GM19452 (cell line): ENCODE measurements around the gene ZEB1.
"Not testable (repeated sequence)": the region's sequence is repeated elsewhere in the genome, so short reads cannot be mapped to it uniquely, and the experiment has no call there.

Experiments used
- ATAC-seq: cut with Tn5 transposase; IDR thresholded peaks from one replicate; pipeline ENCODE4 v1.9.1; 2021; ENCODE audit not compliant: unreplicated experiment

ZEB1 gene

DNA sequence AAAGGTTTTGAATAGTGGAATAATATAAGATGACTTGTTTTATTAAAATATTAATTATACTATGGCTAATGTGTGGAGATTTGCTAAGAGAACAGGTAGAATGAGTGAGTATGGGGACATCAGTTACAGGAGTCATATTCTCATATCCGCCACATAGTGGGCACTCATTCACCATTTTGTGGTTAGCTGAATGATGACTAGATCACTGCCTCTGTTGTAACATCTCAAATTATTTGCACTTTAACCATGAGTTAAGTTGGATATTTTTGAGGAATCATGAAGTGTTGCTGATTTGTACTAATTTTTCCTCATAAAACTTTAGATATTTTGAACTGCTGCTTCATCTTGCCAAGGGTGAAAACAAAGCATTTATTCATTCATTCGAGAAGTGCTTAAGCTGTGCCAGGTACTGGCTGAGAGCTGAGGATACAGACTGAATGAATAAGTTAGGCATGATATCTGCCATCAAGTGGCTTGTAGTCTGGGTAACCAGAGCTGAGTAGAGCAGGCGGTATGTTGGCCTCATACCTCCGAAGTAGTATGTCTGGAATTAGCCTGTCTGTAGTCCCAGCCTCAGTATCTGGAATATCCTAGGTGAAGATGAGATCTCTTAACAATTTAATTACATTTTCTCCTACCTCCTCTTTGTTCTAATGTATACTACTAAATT, 100.5 kb downstream of the ZEB1 start:
- no peak for ATAC-seq

DNA sequence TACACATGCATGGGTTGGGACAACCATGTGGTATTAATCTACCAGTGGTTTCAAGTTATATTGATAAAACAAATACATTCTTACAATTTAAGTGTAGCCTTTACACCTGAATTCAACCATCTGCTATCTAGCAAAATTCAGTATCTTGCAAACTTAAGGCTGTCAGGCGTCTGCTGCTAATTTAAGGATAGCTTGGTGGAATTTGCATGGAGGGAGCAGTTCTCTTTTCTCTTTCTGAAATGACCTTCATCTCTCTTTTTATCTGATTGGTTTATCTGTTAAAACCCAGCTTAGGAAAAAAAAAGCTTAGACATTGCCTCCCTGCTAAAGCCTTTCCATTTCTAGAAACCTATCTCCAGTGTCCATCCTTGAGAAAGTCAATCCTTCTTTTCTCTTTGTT, 102.3 kb downstream of the ZEB1 start:
- no peak for ATAC-seq

DNA sequence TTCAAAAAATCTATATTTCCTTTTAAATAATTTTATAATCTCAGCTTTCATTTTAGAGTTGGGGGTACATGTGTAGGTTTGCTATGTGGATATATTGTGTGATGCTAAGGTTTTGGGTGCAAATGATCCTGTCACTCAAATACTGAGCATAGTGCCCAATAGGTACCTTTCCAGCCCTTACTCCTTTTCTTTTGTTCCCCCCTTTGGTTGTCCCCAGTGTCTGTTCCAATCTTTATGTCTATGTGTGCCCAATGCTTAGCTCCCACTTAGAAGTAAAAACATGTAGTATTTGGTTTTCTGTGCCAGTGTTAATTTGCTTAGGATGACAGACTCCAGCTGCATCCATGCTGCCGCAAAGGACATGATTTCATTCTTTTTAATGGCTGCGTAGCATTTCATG, 103.6 kb downstream of the ZEB1 start:
- ATAC-seq = no peak

DNA sequence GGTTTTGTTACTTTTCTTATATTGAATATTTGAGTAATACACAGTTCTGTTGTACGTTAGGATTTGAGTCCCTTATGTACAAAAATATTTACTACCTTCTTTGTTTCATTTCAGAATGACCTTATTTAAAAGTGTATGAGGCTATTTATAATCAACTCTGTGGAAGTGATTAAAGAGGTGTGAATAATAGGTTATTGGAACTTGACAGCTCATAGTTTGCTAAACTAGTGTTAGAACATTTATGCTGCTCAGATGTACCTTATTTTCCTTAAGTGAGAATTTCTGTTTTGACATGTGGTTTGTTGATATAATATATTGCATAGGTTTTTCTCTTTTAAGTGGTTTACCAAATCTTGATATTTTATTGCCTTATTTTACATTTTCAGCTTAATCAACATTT, 105.5 kb downstream of the ZEB1 start:
- ATAC-seq = no peak

DNA sequence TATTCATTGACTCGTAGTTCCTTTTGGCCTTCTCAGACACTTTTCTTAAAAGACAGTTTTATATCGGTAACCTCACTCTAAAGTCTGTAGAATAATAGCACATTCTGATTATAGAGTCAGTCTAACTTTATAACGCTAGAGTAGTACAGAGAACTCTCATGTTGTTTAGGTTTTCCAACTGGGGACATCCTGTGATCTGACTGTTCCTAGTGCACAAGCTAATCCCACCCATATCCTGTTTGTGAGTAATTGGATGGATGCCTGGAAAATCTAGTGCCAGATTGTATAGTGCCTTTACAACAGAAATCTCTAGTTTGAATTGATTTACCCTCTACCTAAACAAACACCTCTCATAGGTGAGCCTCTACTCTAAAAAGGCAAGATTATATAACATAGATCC, 107.4 kb downstream of the ZEB1 start:
- no peak for ATAC-seq

DNA sequence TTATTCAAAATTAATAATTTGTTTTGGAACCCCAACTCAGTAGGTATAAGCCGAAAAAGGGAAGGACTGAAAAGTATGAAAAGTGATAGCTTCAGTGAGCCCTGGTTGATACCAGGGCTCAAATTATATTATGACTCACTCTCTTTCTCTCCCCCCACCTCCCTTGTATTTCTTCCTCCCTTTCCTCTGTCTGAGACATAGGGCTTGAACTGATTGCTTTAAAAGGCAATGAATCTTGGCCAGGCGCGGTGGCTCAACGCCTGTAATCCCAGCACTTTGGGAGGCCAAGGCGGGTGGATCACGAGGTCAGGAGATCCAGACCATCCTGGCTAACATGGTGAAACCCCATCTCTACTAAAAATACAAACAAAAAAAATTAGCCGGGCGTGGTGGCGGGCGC, 108.3 kb downstream of the ZEB1 start:
- ATAC-seq = not testable (repeated sequence)

DNA sequence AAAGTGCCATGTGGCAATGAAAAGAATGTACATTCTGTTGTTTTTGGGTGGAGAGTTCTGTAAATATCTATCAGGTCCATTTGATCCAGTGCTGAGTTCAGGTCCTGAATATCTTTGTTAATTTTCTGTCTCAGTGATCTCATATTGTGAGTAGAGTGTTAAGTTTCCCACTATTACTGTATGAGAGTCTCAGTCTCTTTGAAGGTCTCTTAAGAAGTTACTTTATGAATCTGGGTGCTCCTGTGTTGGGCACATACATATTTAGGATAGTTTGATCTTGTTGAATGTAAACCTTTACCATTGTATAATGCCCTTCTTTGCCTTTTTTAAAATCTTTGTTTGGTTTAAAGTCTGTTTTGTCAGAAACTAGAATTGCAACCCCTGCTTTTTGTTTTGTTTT, 109.5 kb downstream of the ZEB1 start:
- not testable (repeated sequence) for ATAC-seq

DNA sequence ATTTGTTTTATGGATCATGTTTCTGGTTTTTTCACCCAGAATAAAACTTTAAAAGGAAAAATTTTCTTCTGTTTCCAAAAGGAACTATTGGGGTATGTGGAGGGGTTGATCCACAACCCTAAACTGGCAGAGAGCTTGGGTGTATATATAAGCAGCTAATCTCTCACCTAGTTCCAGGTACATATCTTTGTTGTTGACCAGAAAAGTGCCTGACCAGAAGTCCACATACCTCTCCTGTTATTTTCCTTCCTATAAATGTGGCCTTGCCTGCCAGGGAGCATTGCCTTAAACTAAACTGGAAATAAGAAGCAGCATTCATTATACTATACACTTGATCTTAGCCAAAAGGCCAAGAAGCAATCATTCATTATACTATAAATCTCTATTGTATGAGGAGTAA, 112.0 kb downstream of the ZEB1 start:
- no peak for ATAC-seq

DNA sequence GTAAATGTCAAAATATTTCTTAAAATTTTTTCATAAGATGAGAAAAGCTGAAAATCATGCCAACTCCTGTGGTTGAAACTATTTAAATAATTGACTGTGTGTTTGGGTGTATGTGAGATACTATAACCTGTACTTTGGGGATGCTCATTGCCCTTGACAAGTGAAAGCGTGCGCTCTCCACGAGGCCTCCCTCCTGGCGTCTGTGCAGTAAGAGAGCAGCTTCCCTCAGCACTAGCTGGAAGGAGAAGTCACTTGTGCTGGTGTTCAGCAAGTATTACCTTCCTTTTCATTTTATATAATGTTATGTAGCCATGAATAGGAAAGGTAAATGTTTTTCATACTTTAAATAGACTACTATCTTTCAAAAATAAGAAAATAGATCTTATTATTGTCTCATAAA, 118.9 kb downstream of the ZEB1 start:
- ATAC-seq = no peak

DNA sequence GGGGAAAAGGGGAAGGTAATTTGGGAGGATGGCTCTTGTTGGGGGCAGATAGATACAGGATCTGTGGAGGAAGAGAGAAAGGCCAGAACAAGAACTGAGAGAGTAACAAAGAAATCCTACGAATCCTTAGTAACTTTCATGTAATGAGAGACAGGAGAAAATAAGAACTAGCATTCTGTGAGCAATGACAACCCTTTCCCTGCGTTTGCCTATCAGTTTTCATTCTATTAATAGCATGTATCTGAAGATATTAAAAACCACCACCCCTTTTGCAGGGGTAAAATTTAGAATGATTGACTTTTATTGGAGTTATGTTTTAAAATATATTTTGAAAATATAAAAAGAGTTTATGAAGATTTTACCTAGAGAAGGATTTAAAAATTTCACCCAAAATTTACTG, 132.8 kb downstream of the ZEB1 start:
- no peak for ATAC-seq

DNA sequence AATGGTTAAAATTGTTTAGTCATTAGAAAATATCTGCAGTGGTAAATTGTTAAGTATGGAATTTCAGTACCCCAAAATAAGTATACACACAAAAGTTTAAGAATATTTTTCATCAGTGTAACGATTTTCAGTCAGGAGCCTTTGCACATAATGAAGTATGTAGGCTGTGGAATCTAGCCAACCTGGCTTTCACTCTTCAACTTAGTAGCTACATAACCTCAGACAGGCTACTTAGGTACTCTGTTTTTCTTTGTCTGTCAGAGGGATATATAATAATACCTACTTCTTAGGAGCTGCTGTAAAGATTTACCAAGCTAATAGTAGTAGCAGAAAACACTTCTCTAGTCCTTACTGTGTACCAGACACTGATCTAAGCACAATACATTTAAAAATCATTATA, 137.5 kb downstream of the ZEB1 start:
- no peak for ATAC-seq

DNA sequence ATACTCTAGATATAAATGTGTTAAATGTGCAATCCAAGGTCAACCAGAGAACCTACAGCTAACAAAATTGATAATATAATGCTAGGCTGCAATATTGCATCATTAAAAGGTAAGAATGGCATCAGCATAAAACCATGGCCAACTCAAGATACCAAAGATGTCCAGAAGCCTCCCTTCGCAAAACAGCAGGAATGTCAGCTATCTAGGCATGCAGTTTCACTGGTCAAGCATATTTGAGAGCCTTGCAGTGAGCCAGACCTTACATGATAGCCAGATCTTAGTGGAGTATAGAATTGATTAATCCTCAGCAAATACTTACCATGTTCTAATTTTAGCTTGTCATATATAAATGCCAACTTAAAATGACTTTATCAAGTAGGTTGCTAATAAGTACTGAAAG, 138.8 kb downstream of the ZEB1 start:
- no peak for ATAC-seq

DNA sequence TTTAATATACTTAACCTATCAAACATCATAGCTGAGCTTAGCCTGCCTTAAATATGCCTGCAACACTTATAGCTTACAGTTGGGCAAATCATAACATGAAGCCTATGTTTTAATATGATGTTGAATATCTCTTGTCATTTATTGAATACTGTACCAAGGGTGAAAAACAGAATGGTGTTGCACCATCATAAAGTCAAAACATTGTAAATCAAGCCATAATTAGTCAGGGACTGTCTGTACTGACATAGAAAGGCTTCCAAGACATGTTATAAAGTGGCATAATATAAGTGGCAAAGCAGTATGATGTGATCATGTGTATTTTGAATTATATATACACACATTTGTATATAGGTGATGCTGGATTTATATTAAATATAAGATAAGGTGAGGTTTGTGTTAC, 140.0 kb downstream of the ZEB1 start:
- ATAC-seq = no peak

DNA sequence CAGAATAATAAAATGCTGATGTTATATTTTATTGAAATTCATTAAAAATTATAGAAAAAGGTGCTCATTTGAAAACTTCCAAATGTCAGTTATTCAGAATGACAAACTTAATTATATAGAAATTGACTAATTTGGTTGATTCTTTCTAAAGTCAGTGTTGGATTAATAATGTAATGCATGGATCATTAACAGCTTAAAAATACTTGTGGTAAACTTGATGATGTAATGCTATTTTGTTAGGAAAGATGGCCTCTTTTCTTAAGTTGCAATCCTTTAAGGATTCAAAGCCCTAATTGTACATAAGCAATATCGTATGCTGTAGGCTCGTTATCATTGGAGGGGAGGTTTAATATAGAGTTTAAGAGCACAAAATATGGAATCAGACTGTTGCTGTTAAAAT, 141.2 kb downstream of the ZEB1 start:
- no peak for ATAC-seq

DNA sequence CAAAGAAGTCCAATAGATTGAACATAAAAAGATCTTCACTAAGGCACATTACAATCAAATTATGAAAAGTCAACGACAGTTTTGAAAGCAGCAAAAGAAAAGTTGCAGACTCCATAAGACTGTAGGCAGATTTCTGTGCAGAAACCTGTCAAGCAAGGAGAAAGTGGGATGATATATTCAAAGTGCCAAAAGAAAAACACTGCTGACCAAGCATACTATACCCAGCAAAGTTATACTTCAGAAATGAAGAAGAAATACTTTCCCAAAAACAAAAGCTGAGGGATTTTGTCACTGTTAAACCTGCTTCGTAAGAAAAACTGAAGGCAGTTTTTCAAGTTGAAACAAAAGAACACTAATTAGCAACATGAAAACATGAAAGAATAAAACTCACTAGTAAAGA, 145.5 kb downstream of the ZEB1 start:
- ATAC-seq = no peak

DNA sequence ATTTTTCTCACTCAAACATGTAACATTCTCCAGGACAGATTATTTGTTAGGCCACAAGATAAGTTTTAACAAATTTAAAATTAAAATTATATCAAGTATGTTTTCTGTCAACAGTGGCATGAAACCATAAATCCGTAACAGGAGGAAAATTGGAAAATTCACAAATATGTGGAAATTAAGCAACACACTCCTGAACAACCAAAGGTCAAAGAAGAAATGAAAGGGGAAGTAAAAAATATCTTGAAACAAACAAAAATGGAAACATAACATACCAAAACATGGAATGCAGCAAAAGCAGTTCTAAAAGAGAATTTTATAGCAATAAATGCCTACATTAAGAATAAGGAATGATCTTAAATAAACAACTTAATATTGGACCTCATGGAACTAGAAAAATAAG, 147.3 kb downstream of the ZEB1 start:
- no peak for ATAC-seq

DNA sequence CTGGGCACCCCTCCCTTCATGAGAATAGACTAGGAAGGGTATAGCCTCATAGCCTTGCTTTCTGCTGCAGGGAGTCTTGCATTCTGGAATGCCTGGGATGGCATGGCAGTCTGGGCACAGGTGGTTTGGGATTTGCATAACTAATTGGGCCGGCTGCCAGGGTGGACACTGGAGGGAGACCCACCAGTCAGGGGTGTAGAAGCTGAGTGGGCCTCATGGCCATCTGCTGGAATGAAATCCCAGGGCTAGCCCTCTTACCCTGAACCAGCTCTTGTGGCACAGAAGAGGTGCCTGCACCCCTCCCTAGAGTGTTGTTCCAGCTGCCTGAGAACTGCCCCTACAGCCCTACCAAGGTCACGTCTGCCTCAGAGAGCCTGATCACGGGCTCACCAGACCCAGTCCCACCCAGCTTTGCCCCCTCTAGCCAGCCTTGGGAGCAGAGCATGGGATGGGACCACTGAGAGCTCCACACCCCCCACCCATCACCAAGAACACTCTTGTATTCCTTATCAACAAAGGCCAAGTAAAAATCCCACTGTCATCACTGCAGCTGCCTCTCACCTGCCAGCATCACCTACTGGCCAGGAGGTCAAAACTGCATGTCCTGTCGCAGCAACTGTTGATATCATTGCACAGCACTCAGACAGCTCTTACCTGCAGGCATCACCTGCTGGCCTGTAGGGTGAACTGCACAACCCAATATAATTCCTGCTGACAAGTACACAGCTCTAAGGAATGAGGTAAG, 148.9 kb downstream of the ZEB1 start:
- no peak for ATAC-seq

DNA sequence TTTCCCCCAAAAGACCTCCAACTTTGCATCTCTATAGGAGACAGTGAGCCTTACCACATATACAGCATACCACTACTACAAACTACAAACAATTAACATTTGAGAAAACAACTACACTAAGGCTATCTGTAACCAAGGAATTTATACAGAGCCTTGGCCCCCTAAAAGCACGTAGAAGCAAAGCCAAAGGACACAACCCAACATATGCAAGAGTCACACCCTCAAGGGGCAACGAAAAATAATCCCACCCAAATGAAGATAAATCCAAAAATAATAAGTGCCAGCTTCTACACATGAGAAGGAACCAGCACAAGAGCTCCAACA, 149.5 kb downstream of the ZEB1 start:
- ATAC-seq = no peak

DNA sequence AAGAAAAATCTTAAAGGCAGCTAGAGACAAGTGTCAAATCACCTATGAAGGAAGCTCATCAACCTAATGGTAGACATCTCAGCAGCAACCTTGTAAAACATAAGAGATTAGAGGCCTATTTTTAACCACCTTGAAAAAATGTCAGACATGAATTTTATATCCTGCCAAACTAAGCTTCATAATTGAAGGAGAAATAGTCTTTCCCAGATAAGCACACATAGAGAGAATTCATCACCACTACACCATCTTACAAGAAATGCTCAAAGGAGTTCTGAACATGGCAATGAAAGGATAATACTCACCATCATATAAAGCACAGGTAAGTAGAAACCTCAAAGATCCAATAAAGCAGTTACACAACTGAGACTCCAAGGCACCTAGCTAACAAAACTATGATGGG, 156.5 kb downstream of the ZEB1 start:
- no peak for ATAC-seq

DNA sequence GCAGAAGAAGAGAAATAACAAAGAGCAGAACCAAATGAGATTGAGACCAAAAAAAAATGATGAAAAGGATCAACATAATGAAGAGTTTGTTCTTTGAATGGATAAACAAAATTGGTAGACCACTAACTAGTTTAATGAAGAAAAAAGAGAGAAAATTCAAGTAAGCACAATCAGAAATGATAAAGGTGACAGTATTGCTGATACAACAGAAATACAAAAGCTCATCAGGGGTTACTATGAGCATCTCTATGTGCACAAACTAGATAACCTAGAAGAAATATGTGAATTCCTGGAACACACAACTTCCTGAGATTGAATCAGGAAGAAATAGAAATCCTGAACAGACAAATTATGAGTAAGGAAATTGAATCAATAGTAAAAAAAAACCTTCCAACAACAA, 157.1 kb downstream of the ZEB1 start:
- ATAC-seq = no peak

DNA sequence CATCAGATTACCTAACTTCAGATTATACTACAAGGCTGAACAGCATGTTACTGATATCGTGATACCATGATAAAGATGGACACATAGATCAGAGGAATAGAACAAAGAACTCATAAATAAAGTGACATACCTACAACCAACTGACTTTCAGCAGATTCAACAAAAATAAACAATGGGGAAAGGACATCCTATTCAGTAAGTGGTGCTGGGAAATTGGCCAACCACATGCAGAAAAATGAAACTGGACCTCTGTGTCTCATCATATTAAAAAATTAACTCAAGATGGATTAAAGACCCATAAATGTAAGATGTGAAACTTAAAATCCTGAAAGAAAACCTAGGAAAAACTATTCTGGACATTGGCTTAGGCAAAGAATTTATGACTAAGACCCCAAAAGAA, 158.6 kb downstream of the ZEB1 start:
- no peak for ATAC-seq

DNA sequence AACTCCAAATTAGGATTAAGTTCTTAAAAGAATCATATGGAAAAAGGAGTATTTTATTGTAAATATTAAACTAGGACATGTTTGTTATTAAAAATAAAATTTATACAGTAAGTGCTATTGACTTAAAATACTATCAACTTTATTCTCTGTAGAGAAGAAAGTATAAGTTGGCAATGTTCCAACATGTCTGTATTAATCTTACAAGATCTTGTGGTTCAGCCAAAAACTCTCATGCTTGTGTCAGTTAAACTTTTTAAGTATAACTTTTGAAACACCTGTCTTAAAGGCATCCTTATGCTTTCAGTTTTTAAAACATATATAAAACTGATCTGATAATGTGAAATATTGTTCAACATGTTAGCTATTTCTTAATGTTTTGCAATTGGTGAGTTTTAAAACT, 160.7 kb downstream of the ZEB1 start:
- no peak for ATAC-seq

DNA sequence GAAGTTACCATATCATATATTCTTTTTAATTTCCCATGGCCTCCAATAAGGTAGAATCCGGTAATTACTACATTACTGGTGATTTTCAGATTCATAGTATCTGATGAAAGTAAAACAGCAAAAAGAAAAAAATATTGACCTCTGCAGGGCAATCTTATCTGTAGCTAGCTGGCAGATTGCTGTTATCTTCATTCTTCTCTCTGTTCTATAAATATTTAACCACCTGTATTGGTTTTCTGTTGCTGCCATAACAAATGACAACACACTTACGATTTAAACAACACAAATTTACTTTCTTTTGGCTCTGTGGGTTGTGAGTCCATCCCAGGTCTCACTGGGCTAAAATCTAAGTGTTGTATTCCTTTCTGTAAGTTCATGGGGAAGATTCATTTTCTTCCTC, 164.5 kb downstream of the ZEB1 start:
- ATAC-seq = no peak
